ENCODE data around the gene GORASP2.
"Not testable (repeated sequence)": the region's sequence is repeated elsewhere in the genome, so short reads cannot be mapped to it uniquely, and the experiment has no call there.

Gene GORASP2

GRCh38 chr2:170895023-170895757, 33.9 kb upstream of the GORASP2 start:
- H3K4me3 ChIP-seq (ENCODE audit: low read depth, low read length), result no peak overlapping the region
- H3K27me3 ChIP-seq (replicated peaks), result no peaks in the 10 kb centered on the region
- DNase-seq, result no peak
- in situ Hi-C loops (cut with HindIII; ENCODE audit: low pct_ligation_motif_present, low sequenced_read_pairs), result no loop called here
- TF ChIP-seq CTCF (IDR thresholded peaks at IDR 0.05; ENCODE audit: low read depth, low read length, missing control alignments), result no peak
- H3K36me3 ChIP-seq (replicated peaks), result no peaks in the 10 kb centered on the region
- no peak overlapping the region for H3K27ac ChIP-seq

GRCh38 chr2:170896622-170897021, 32.4 kb upstream of the GORASP2 start:
- no peak for DNase-seq
- in situ Hi-C loops (cut with HindIII; ENCODE audit: low pct_ligation_motif_present, low sequenced_read_pairs), result no loop called here
- Histone ChIP-seq H3K36me3 (replicated peaks) (no peaks in the 10 kb centered on the region), H3K27me3 (replicated peaks) (no peaks in the 10 kb centered on the region), H3K4me3 (ENCODE audit: low read depth, low read length) (no peak overlapping the region), H3K27ac (no peak overlapping the region)
- no peak for TF ChIP-seq CTCF (IDR thresholded peaks at IDR 0.05; ENCODE audit: low read depth, low read length, missing control alignments)

GRCh38 chr2:170897108-170897507, 31.9 kb upstream of the GORASP2 start:
- no peaks in the 10 kb centered on the region for H3K27me3 ChIP-seq (replicated peaks)
- H3K4me3 ChIP-seq (ENCODE audit: low read depth, low read length), result no peak overlapping the region
- in situ Hi-C loops (cut with HindIII; ENCODE audit: low pct_ligation_motif_present, low sequenced_read_pairs), result no loop called here
- no peak for DNase-seq
- no peak for TF ChIP-seq CTCF (IDR thresholded peaks at IDR 0.05; ENCODE audit: low read depth, low read length, missing control alignments)
- no peaks in the 10 kb centered on the region for H3K36me3 ChIP-seq (replicated peaks)
- no peak overlapping the region for H3K27ac ChIP-seq

GRCh38 chr2:170905864-170906263, 23.2 kb upstream of the GORASP2 start:
- H3K4me3 ChIP-seq (ENCODE audit: low read depth, low read length), result no peak overlapping the region
- DNase-seq, result no peak
- in situ Hi-C loops (cut with HindIII; ENCODE audit: low pct_ligation_motif_present, low sequenced_read_pairs), result no loop called here
- no peaks in the 10 kb centered on the region for H3K36me3 ChIP-seq (replicated peaks)
- no peak overlapping the region for H3K27ac ChIP-seq
- TF ChIP-seq CTCF (IDR thresholded peaks at IDR 0.05; ENCODE audit: low read depth, low read length, missing control alignments), result no peak
- no peaks in the 10 kb centered on the region for H3K27me3 ChIP-seq (replicated peaks)

GRCh38 chr2:170911314-170911889, 17.7 kb upstream of the GORASP2 start:
- TF ChIP-seq CTCF (IDR thresholded peaks at IDR 0.05; ENCODE audit: low read depth, low read length, missing control alignments), result no peak
- H3K27me3 ChIP-seq (replicated peaks), result no peaks in the 10 kb centered on the region
- in situ Hi-C loops (cut with HindIII; ENCODE audit: low pct_ligation_motif_present, low sequenced_read_pairs), result no loop called here
- no peak overlapping the region for H3K27ac ChIP-seq
- DNase-seq, result no peak
- H3K36me3 ChIP-seq (replicated peaks), result no peaks in the 10 kb centered on the region
- H3K4me3 ChIP-seq (ENCODE audit: low read depth, low read length), result no peak overlapping the region

GRCh38 chr2:170914994-170915666, 13.9 kb upstream of the GORASP2 start:
- H3K4me3 ChIP-seq (ENCODE audit: low read depth, low read length); H3K36me3 ChIP-seq (replicated peaks); H3K27ac ChIP-seq; H3K27me3 ChIP-seq (replicated peaks); in situ Hi-C loops (cut with HindIII; ENCODE audit: low pct_ligation_motif_present, low sequenced_read_pairs); DNase-seq: not testable (repeated sequence)
